Measurements from ENCODE around the gene PJA1. TPM values are rescaled to one million over a fixed set of nuclear protein-coding genes. Genes with fewer than 3 reads are reported as not detected.

PJA1 gene
- total RNA-seq, 1 donor from 2014 or later, result 11.4 TPM

GRCh38 chrX:69144838-69145680, 20.2 kb downstream of the PJA1 start:
- DNase-seq (ENCODE audit: low read depth in 2 of 2), result no peak

- no peak for DNase-seq (ENCODE audit: low read depth in 2 of 2)
Measured at GRCh38 chrX:69143530-69143929, 21.7 kb downstream of the PJA1 start.

- no peak for DNase-seq (ENCODE audit: low read depth in 2 of 2)
Measured at GRCh38 chrX:69142788-69143469, 22.3 kb downstream of the PJA1 start.

GRCh38 chrX:69140837-69141236, 24.4 kb downstream of the PJA1 start:
- DNase-seq (ENCODE audit: low read depth in 2 of 2), result no peak

- DNase-seq (ENCODE audit: low read depth in 2 of 2), result no peak
Measured at GRCh38 chrX:69139516-69139915, 25.7 kb downstream of the PJA1 start.

- no peak for DNase-seq (ENCODE audit: low read depth in 2 of 2)
Measured at GRCh38 chrX:69138512-69138911, 26.7 kb downstream of the PJA1 start.

- no peak for DNase-seq (ENCODE audit: low read depth in 2 of 2)
Measured at GRCh38 chrX:69138118-69138390, 27.2 kb downstream of the PJA1 start.

- DNase-seq (ENCODE audit: low read depth in 2 of 2), result no peak
Measured at GRCh38 chrX:69137371-69138117, 27.7 kb downstream of the PJA1 start.

GRCh38 chrX:69136546-69137331, 28.5 kb downstream of the PJA1 start:
- DNase-seq (ENCODE audit: low read depth in 2 of 2), result no peak

- peak in 1 of 2 donors; percentile 43 for DNase-seq (ENCODE audit: low read depth in 2 of 2)
Measured at GRCh38 chrX:69133921-69134542, 31.2 kb downstream of the PJA1 start.

- DNase-seq (ENCODE audit: low read depth in 2 of 2), result no peak
Measured at GRCh38 chrX:69131886-69132285, 33.4 kb downstream of the PJA1 start.

GRCh38 chrX:69130439-69130838, 34.8 kb downstream of the PJA1 start:
- no peak for DNase-seq (ENCODE audit: low read depth in 2 of 2)

- no peak for DNase-seq (ENCODE audit: low read depth in 2 of 2)
Measured at GRCh38 chrX:69128588-69128987, 36.7 kb downstream of the PJA1 start.

GRCh38 chrX:69127466-69127865, 37.8 kb downstream of the PJA1 start:
- no peak for DNase-seq (ENCODE audit: low read depth in 2 of 2)

- no peak for DNase-seq (ENCODE audit: low read depth in 2 of 2)
Measured at GRCh38 chrX:69126642-69127041, 38.6 kb downstream of the PJA1 start.

- no peak for DNase-seq (ENCODE audit: low read depth in 2 of 2)
Measured at GRCh38 chrX:69125094-69125493, 40.2 kb downstream of the PJA1 start.

GRCh38 chrX:69124108-69124507, 41.1 kb downstream of the PJA1 start:
- no peak for DNase-seq (ENCODE audit: low read depth in 2 of 2)

- DNase-seq (ENCODE audit: low read depth in 2 of 2), result no peak
Measured at GRCh38 chrX:69123481-69123880, 41.8 kb downstream of the PJA1 start.

- no peak for DNase-seq (ENCODE audit: low read depth in 2 of 2)
Measured at GRCh38 chrX:69121321-69122000, 43.8 kb downstream of the PJA1 start.

GRCh38 chrX:69120476-69120875, 44.8 kb downstream of the PJA1 start:
- no peak for DNase-seq (ENCODE audit: low read depth in 2 of 2)

GRCh38 chrX:69119122-69119521, 46.1 kb downstream of the PJA1 start:
- no peak for DNase-seq (ENCODE audit: low read depth in 2 of 2)

Data from dermis microvascular lymphatic vessel endothelial cell (primary cell).